Measurements from ENCODE around the gene AREG.

Gene AREG

GRCh38 chr4:74456849-74457395 is 12.0 kb downstream of the AREG start:
- DNase-seq (ENCODE audit: low read depth in 3 of 3, low spot score in 1 of 3), result no peak

- DNase-seq (ENCODE audit: low read depth in 3 of 3, low spot score in 1 of 3), result no peak
Observed at GRCh38 chr4:74460833-74461232, 15.9 kb downstream of the AREG start.

GRCh38 chr4:74463123-74463522 is 18.2 kb downstream of the AREG start:
- no peak for DNase-seq (ENCODE audit: low read depth in 3 of 3, low spot score in 1 of 3)

- DNase-seq (ENCODE audit: low read depth in 3 of 3, low spot score in 1 of 3), result no peak
Observed at GRCh38 chr4:74464291-74464690, 19.4 kb downstream of the AREG start.

- no peak for DNase-seq (ENCODE audit: low read depth in 3 of 3, low spot score in 1 of 3)
Observed at GRCh38 chr4:74466242-74466641, 21.3 kb downstream of the AREG start.

GRCh38 chr4:74471264-74471663 is 26.3 kb downstream of the AREG start:
- no peak for DNase-seq (ENCODE audit: low read depth in 3 of 3, low spot score in 1 of 3)

- no peak for DNase-seq (ENCODE audit: low read depth in 3 of 3, low spot score in 1 of 3)
Observed at GRCh38 chr4:74473155-74473811, 28.3 kb downstream of the AREG start.

- no peak for DNase-seq (ENCODE audit: low read depth in 3 of 3, low spot score in 1 of 3)
Observed at GRCh38 chr4:74474345-74475090, 29.6 kb downstream of the AREG start.

GRCh38 chr4:74475091-74475800 is 30.3 kb downstream of the AREG start:
- DNase-seq (ENCODE audit: low read depth in 3 of 3, low spot score in 1 of 3), result no peak

GRCh38 chr4:74475946-74476345 is 31.0 kb downstream of the AREG start:
- no peak for DNase-seq (ENCODE audit: low read depth in 3 of 3, low spot score in 1 of 3)

GRCh38 chr4:74479009-74479408 is 34.1 kb downstream of the AREG start:
- DNase-seq (ENCODE audit: low read depth in 3 of 3, low spot score in 1 of 3), result no peak

GRCh38 chr4:74480267-74480666 is 35.3 kb downstream of the AREG start:
- DNase-seq (ENCODE audit: low read depth in 3 of 3, low spot score in 1 of 3), result no peak

GRCh38 chr4:74481891-74482609 is 37.1 kb downstream of the AREG start:
- no peak for DNase-seq (ENCODE audit: low read depth in 3 of 3, low spot score in 1 of 3)

GRCh38 chr4:74483226-74483911 is 38.4 kb downstream of the AREG start:
- no peak for DNase-seq (ENCODE audit: low read depth in 3 of 3, low spot score in 1 of 3)

- no peak for DNase-seq (ENCODE audit: low read depth in 3 of 3, low spot score in 1 of 3)
Observed at GRCh38 chr4:74486905-74487304, 42.0 kb downstream of the AREG start.

GRCh38 chr4:74487771-74488170 is 42.8 kb downstream of the AREG start:
- DNase-seq (ENCODE audit: low read depth in 3 of 3, low spot score in 1 of 3), result no peak

GRCh38 chr4:74490736-74491135 is 45.8 kb downstream of the AREG start:
- no peak for DNase-seq (ENCODE audit: low read depth in 3 of 3, low spot score in 1 of 3)

- no peak for DNase-seq (ENCODE audit: low read depth in 3 of 3, low spot score in 1 of 3)
Observed at GRCh38 chr4:74499986-74500781, 55.2 kb downstream of the AREG start.

GRCh38 chr4:74501579-74501978 is 56.6 kb downstream of the AREG start:
- DNase-seq (ENCODE audit: low read depth in 3 of 3, low spot score in 1 of 3), result no peak

GRCh38 chr4:74503580-74503979 is 58.6 kb downstream of the AREG start:
- no peak for DNase-seq (ENCODE audit: low read depth in 3 of 3, low spot score in 1 of 3)
